B cell (primary cell): ENCODE data around the gene EIF4A2. TPM values are rescaled to one million over a fixed set of nuclear protein-coding genes. Genes with fewer than 3 reads are reported as not detected.
"Not testable (repeated sequence)": the region's sequence is repeated elsewhere in the genome, so short reads cannot be mapped to it uniquely, and the experiment has no call there.

ENCODE experiments used
- ATAC-seq: fragments of 200-7000 bp; cut with Tn5 transposase; one replicate; pipeline ENCODE4 v1.10.0; 2021; ENCODE audit warnings: low read depth, mild to moderate bottlenecking, moderate number of reproducible peaks, moderate library complexity
- CTCF ChIA-PET: fragments of 350-600 bp; sonication (Branson Sonifier 250); formaldehyde crosslinking; loops from one replicate; lab custom pipeline; 2021; ENCODE audit warnings: antibody characterized with exemption, inconsistent platforms; lab: Charles Lee
- POLR2A ChIA-PET: fragments of 350-600 bp; sonication (Branson Sonifier 250); formaldehyde crosslinking; loops from one replicate; lab custom pipeline; 2021; ENCODE audit warnings: antibody characterized with exemption; lab: Charles Lee
- DNase-seq: peaks from one replicate; pipeline ENCODE4 v3.0.0; 2013
- H2AFZ ChIP-seq: 2 replicates; pipeline ENCODE4 v1.6.1; 2012; ENCODE audit warnings: mild to moderate bottlenecking, low read depth, low read length; ENCODE audit not compliant: insufficient read depth, poor library complexity, severe bottlenecking
- H3K27ac ChIP-seq, 2 donors: 1 replicate in 1 of 2; 2 replicates in 1 of 2; pipeline ENCODE4 v1.5.1; 2012 to 2013; ENCODE audit warnings: low read length in 2 of 2, mild to moderate bottlenecking in 2 of 2, moderate library complexity in 1 of 2
- H3K27me3 ChIP-seq, 4 experiments: fragments of 200-600 bp in 1 of 4; sonication (generic) in 1 of 4; replicated peaks in 1 of 4; 1 replicate in 2 of 4; 2 replicates in 2 of 4; pipeline versions ENCODE4 v1.6.1 to v1.7.0; 2013 to 2016; ENCODE audit warnings: low read length in 3 of 4, mild to moderate bottlenecking in 2 of 4, mixed read lengths in 1 of 4, moderate library complexity in 1 of 4; ENCODE audit not compliant: insufficient read depth in 4 of 4, control insufficient read depth in 3 of 4; ENCODE audit errors: control extremely low read depth in 1 of 4
- H3K36me3 ChIP-seq, 2 experiments: replicated peaks in 1 of 2; 1 replicate in 1 of 2; 2 replicates in 1 of 2; pipeline versions ENCODE4 v1.6.1 to v1.7.1; 2013; ENCODE audit warnings: low read length in 1 of 2; ENCODE audit not compliant: insufficient read depth in 2 of 2, control insufficient read depth in 1 of 2; ENCODE audit errors: control extremely low read depth in 1 of 2, extremely low read depth in 1 of 2
- H3K4me1 ChIP-seq, 2 donors: fragments of 200-600 bp in 1 of 2; sonication (generic) in 1 of 2; 1 replicate in 1 of 2; 2 replicates in 1 of 2; pipeline versions ENCODE4 v1.5.1 to v1.6.1; 2013 to 2017; ENCODE audit warnings: low read length in 2 of 2; ENCODE audit not compliant: control insufficient read depth in 2 of 2, insufficient read depth in 2 of 2
- H3K4me2 ChIP-seq: replicated peaks from 2 replicates; pipeline ENCODE3; 2012; ENCODE audit warnings: mild to moderate bottlenecking, low read depth, low read length; ENCODE audit not compliant: poor library complexity, severe bottlenecking
- H3K4me3 ChIP-seq, 5 experiments: fragments of 200-600 bp in 1 of 5; sonication (generic) in 1 of 5; 1 replicate in 3 of 5; 2 replicates in 2 of 5; pipeline versions ENCODE4 v1.5.1 to v1.7.0; 2011 to 2016; ENCODE audit warnings: low read length in 4 of 5, mild to moderate bottlenecking in 4 of 5, low read depth in 2 of 5, control low read depth in 1 of 5, moderate library complexity in 1 of 5; ENCODE audit not compliant: insufficient read depth in 1 of 5; ENCODE audit errors: control extremely low read depth in 1 of 5, extremely low read depth in 1 of 5
- H3K79me2 ChIP-seq: fragments of 200-600 bp; sonication (generic); one replicate; pipeline ENCODE4 v1.6.0; 2016; ENCODE audit warnings: low read length; ENCODE audit not compliant: control insufficient read depth, insufficient read depth
- H3K9ac ChIP-seq: fragments of 200-600 bp; sonication (generic); 2 replicates; pipeline ENCODE4 v1.6.1; 2017; ENCODE audit warnings: mild to moderate bottlenecking, low read length, moderate library complexity
- H3K9me3 ChIP-seq, 3 donors: one replicate each; pipeline versions ENCODE4 v1.6.1 to v1.7.1; 2013; ENCODE audit warnings: low read length in 2 of 3; ENCODE audit not compliant: control insufficient read depth in 2 of 3, insufficient read depth in 1 of 3; ENCODE audit errors: control extremely low read depth in 1 of 3
- H4K20me1 ChIP-seq: 2 replicates; pipeline ENCODE4 v1.6.0; 2012; ENCODE audit warnings: mild to moderate bottlenecking, low read length; ENCODE audit not compliant: insufficient read depth, control insufficient read depth, poor library complexity, severe bottlenecking
- H3K27ac Mint-ChIP-seq: one replicate; pipeline ENCODE4 v1.8.0; 2021; ENCODE audit warnings: mixed read lengths
- H3K27me3 Mint-ChIP-seq: one replicate; pipeline ENCODE4 v1.8.0; 2021; ENCODE audit warnings: mixed read lengths
- H3K4me1 Mint-ChIP-seq: one replicate; pipeline ENCODE4 v1.8.0; 2021; ENCODE audit warnings: mixed read lengths
- H3K4me3 Mint-ChIP-seq: one replicate; pipeline ENCODE4 v1.8.0; 2021; ENCODE audit warnings: mixed read lengths
- H3K9me3 Mint-ChIP-seq: one replicate; pipeline ENCODE4 v1.8.0; 2022; ENCODE audit warnings: mixed read lengths; ENCODE audit not compliant: insufficient read depth
- EZH2 ChIP-seq: IDR thresholded peaks from 2 replicates; pipeline ENCODE4 v1.6.1; 2012; ENCODE audit warnings: borderline replicate concordance, low read depth, mild to moderate bottlenecking, moderate library complexity, low read length; ENCODE audit not compliant: insufficient read depth, poor library complexity, severe bottlenecking
- WGBS: methylation state at CpG from one replicate; pipeline ENCODE4 v1.1.5; 2013; ENCODE audit warnings: missing lambda C conversion rate; ENCODE audit not compliant: insufficient coverage; 5-methylcytosine and 5-hydroxymethylcytosine counted together
- intact Hi-C: fragments of 100-400 bp; cut with micrococcal nuclease; formaldehyde crosslinking; loops from one replicate; pipeline ENCODE4 v1.10.0; 2022
- polyA plus RNA-seq: library from polyadenylated mRNA; depleted of rRNA; stranded (reverse); fragments of >200 nt; gene quantifications from 2 replicates; pipeline ENCODE4 v1.2.3, GENCODE V29; 2012
- total RNA-seq, 2 donors: library from RNA; stranded (reverse); fragments of 120-200 nt in 1 of 2; gene quantifications; 1 replicate in 1 of 2; 2 replicates in 1 of 2; pipeline versions ENCODE4 v1.2.3 to v1.2.4, GENCODE V29; 2013 to 2022
- TF ChIP-seq, protein P1 (sequence below): fragments of 200-600 bp; IDR thresholded peaks from one replicate; pipeline ENCODE4 v1.8.0; 2022; ENCODE audit warnings: antibody characterized with exemption, mild to moderate bottlenecking

Gene EIF4A2
- total and polyA plus RNA-seq, 2 donors (not counting 1 experiment from before 2014, with no cell fraction given) = 506 to 547 TPM

- no peak for ATAC-seq
- Histone ChIP-seq H4K20me1 (no peaks in the 10 kb centered on the region), H3K4me1 (peaks cover 19 to 21% of the 10 kb centered on the region in 2 donors), H3K79me2 (no peaks in the 10 kb centered on the region), H3K4me3 (no peak overlapping the region), H3K27me3 (peaks cover 0 to 27% (median 15%) of the 10 kb centered on the region in 4 experiments), H2AFZ (no peak overlapping the region), H3K27ac (no peak overlapping the region), H3K9me3 (no peaks in the 10 kb centered on the region), H3K36me3 (no peaks in the 10 kb centered on the region), H3K9ac (no peak overlapping the region), H3K4me2 (no peak overlapping the region)
- Mint-ChIP-seq H3K9me3 (no peaks in the 10 kb centered on the region), H3K27me3 (peaks cover 19% of the 10 kb centered on the region), H3K4me1 (peaks cover 19% of the 10 kb centered on the region), H3K27ac (no peak overlapping the region), H3K4me3 (no peak overlapping the region)
- ChIA-PET CTCF (interaction anchor here (0.8 to 7.1 kb wide), 23 partner anchors 8 to 878 kb away, joined by 3 to 237 read pairs (median 4); partner anchors contain the start of genes AHSG, EIF4A2 and RFC4), POLR2A (interaction anchor here (0.6 kb wide), 1 partner anchor 104 kb away, joined by 3 read pairs; no protein-coding TSS in a partner anchor)
- peak; percentile 66 for DNase-seq
- WGBS = 93% methylated on average over 2 of the region's 11 CpGs
- intact Hi-C loops = loop anchor here (1.0 to 10.0 kb wide), 4 partner anchors 207 to 838 kb away; partner anchors contain the start of gene ETV5
- TF ChIP-seq, protein P1, sequence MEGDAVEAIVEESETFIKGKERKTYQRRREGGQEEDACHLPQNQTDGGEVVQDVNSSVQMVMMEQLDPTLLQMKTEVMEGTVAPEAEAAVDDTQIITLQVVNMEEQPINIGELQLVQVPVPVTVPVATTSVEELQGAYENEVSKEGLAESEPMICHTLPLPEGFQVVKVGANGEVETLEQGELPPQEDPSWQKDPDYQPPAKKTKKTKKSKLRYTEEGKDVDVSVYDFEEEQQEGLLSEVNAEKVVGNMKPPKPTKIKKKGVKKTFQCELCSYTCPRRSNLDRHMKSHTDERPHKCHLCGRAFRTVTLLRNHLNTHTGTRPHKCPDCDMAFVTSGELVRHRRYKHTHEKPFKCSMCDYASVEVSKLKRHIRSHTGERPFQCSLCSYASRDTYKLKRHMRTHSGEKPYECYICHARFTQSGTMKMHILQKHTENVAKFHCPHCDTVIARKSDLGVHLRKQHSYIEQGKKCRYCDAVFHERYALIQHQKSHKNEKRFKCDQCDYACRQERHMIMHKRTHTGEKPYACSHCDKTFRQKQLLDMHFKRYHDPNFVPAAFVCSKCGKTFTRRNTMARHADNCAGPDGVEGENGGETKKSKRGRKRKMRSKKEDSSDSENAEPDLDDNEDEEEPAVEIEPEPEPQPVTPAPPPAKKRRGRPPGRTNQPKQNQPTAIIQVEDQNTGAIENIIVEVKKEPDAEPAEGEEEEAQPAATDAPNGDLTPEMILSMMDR = peak; percentile 80
- no peak for TF ChIP-seq EZH2
These were observed 38.3 kb downstream of the EIF4A2 start for GRCh38 chr3:186821429-186822387.

- CTCF ChIA-PET = interaction anchor here (0.9 to 7.1 kb wide), 12 partner anchors 8 to 879 kb away, joined by 3 to 237 read pairs (median 4); partner anchors contain the start of genes AHSG and RFC4
- Mint-ChIP-seq H3K27me3 (peaks cover 19% of the 10 kb centered on the region), H3K4me1 (peaks cover 19% of the 10 kb centered on the region)
- H3K4me1 ChIP-seq = peaks cover 20 to 22% of the 10 kb centered on the region in 2 donors
- H3K9me3 Mint-ChIP-seq, H3K4me2 ChIP-seq, H2AFZ ChIP-seq, H3K4me3 ChIP-seq, H3K9me3 ChIP-seq, H3K36me3 ChIP-seq, ATAC-seq, DNase-seq, H4K20me1 ChIP-seq, H3K4me3 Mint-ChIP-seq, H3K27ac Mint-ChIP-seq, H3K27ac ChIP-seq, H3K79me2 ChIP-seq, H3K9ac ChIP-seq: not testable (repeated sequence)
- WGBS = 100% methylated on average over 1 of the region's 1 CpG
- intact Hi-C loops = loop anchor here (5.0 to 10.0 kb wide), 2 partner anchors 565 to 718 kb away; partner anchors contain the start of gene ETV5
- H3K27me3 ChIP-seq = peaks cover 0 to 29% (median 15%) of the 10 kb centered on the region in 4 experiments
- POLR2A ChIA-PET = interaction anchor here (0.6 kb wide), 1 partner anchor 103 kb away, joined by 3 read pairs; no protein-coding TSS in a partner anchor
These were observed 39.0 kb downstream of the EIF4A2 start for GRCh38 chr3:186822388-186822759.
